Common myeloid progenitor, CD34-positive (primary cell): ENCODE results near the gene MROH7. TPM values are rescaled to one million over a fixed set of nuclear protein-coding genes. Genes with fewer than 3 reads are reported as not detected.

ENCODE experiments used
- CTCF ChIA-PET: fragments of 350-600 bp; sonication (Branson Sonifier 250); formaldehyde crosslinking; loops from one replicate; lab custom pipeline; 2021; ENCODE audit warnings: antibody characterized with exemption; lab: Charles Lee
- POLR2A ChIA-PET: fragments of 350-600 bp; sonication (Branson Sonifier 250); formaldehyde crosslinking; loops from one replicate; lab custom pipeline; 2021; ENCODE audit warnings: antibody characterized with exemption; lab: Charles Lee
- DNase-seq, 3 donors: peaks; one replicate each; pipeline versions ENCODE4 v3.0.0 to v3.0.0-alpha.2; 2013
- H3K27ac ChIP-seq, 2 experiments: 1 replicate in 1 of 2; 2 replicates in 1 of 2; pipeline ENCODE4 v1.7.0; 2013; ENCODE audit warnings: inconsistent platforms in 2 of 2, low read length in 2 of 2, mild to moderate bottlenecking in 2 of 2, low read depth in 1 of 2, moderate library complexity in 1 of 2; ENCODE audit not compliant: severe bottlenecking in 2 of 2, insufficient read depth in 1 of 2, poor library complexity in 1 of 2
- H3K27me3 ChIP-seq, 5 experiments: replicated peaks in 2 of 5; 1 replicate in 3 of 5; 2 replicates in 2 of 5; pipeline versions ENCODE4 v1.6.1 to v1.7.0; 2013; ENCODE audit warnings: low read length in 4 of 5, mild to moderate bottlenecking in 2 of 5, moderate library complexity in 2 of 5, inconsistent platforms in 1 of 5; ENCODE audit not compliant: insufficient read depth in 5 of 5, control insufficient read depth in 4 of 5
- H3K36me3 ChIP-seq, 4 experiments: 1 replicate in 2 of 4; 2 replicates in 2 of 4; pipeline versions ENCODE4 v1.6.1 to v1.7.0; 2013; ENCODE audit warnings: low read length in 3 of 4, control low read depth in 1 of 4, mild to moderate bottlenecking in 1 of 4; ENCODE audit not compliant: control insufficient read depth in 4 of 4, insufficient read depth in 4 of 4
- H3K4me1 ChIP-seq, 4 experiments: 1 replicate in 3 of 4; 2 replicates in 1 of 4; pipeline versions ENCODE4 v1.6.1 to v1.7.1; 2013; ENCODE audit warnings: low read length in 3 of 4, mild to moderate bottlenecking in 3 of 4, control low read depth in 1 of 4, inconsistent platforms in 1 of 4, moderate library complexity in 1 of 4; ENCODE audit not compliant: control insufficient read depth in 4 of 4, insufficient read depth in 4 of 4; ENCODE audit errors: control extremely low read depth in 1 of 4
- H3K4me3 ChIP-seq, 7 experiments: 1 replicate in 4 of 7; 2 replicates in 3 of 7; pipeline versions ENCODE4 v1.5.1 to v1.7.0; 2013; ENCODE audit warnings: mild to moderate bottlenecking in 7 of 7, low read length in 6 of 7, moderate library complexity in 6 of 7, inconsistent platforms in 2 of 7, low read depth in 2 of 7, control low read depth in 1 of 7; ENCODE audit not compliant: insufficient read depth in 4 of 7, control insufficient read depth in 1 of 7; ENCODE audit errors: extremely low read depth in 1 of 7
- H3K9me3 ChIP-seq, 5 experiments: 1 replicate in 4 of 5; 2 replicates in 1 of 5; pipeline versions ENCODE4 v1.6.1 to v1.7.1; 2013; ENCODE audit warnings: low read length in 4 of 5, mild to moderate bottlenecking in 2 of 5, inconsistent platforms in 1 of 5, low read depth in 1 of 5, moderate library complexity in 1 of 5; ENCODE audit not compliant: control insufficient read depth in 4 of 5, insufficient read depth in 2 of 5; ENCODE audit errors: control extremely low read depth in 1 of 5
- WGBS: methylation state at CpG from one replicate; pipeline ENCODE4 v1.1.5; 2013; ENCODE audit not compliant: insufficient coverage; 5-methylcytosine and 5-hydroxymethylcytosine counted together
- polyA plus RNA-seq: library from polyadenylated mRNA; unstranded; fragments of 120-200 nt; gene quantifications from one replicate; pipeline ENCODE4 v1.2.1, GENCODE V29; 2013

Gene MROH7
- 8.4 TPM for polyA plus RNA-seq

DNA sequence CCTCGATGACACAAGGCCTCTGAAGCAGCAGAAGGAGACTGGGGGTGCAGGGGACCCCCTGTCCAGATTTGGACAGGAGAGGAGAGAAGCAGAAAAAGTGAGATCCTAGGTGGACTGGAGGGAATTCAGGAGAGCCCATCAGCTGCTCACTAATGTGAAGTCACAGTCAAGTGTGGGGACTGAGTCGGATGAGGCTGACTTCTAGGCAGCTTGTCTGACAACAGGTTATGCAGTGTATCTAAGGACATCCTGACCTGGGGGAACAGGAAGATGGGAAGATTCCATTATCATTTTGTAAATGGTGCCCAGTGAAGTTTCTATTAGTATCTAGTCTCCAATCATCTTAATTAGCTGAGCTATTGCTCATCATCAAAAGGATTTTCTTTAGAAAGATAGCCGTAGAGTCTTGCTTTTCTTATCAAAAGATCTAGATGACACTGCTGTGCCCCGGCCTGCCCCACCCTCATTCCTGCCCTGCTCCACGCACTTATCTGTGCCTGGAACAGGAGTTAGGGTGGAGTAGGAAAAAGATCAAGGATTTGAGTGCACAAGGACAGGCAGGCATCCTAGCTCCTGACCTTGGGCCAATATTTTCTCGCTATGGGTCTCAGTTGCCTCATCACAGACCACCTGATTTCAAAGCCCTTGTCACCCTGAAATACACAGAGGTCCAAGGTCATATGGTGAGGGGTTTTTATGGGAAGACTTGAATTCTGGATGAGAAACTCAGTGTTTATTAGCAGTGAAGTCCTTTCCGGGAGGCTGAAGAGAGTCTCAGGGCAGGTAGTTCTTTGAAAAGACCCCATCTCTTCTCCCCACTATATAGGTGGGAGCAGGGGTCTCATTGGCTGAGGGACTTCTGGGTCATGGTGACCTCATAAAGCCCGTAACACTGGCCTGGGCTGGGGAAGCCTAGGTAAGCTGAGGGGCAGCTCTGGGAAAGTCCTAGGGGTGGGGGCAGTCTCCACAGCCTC is at the start of gene MROH7:
Gene MROH7, plus strand, starts transcription at position 924 of the 974 bp plus-strand sequence. CDS start 11,141 bp downstream, outside the sequence.
- Histone ChIP-seq H3K4me1 (peaks cover 0 to 2% (median 0%) of the 10 kb centered on the region in 4 experiments), H3K36me3 (peaks cover 0 to 3% (median 0%) of the 10 kb centered on the region in 4 experiments), H3K4me3 (no peak within 1 kb of the TSS), H3K27me3 (no peaks in the 10 kb centered on the region), H3K9me3 (peaks cover 0 to 26% (median 12%) of the 10 kb centered on the region in 5 experiments), H3K27ac (no peak within 1 kb of the TSS)
- no peak for DNase-seq
- POLR2A ChIA-PET, result no interaction called here
- CTCF ChIA-PET, result interaction anchor here (0.6 to 1.4 kb wide), 2 partner anchors 11 to 59 kb away, joined by 3 to 4 read pairs; no protein-coding TSS in a partner anchor
- 100% methylated on average over 7 of the region's 8 CpGs for WGBS

DNA sequence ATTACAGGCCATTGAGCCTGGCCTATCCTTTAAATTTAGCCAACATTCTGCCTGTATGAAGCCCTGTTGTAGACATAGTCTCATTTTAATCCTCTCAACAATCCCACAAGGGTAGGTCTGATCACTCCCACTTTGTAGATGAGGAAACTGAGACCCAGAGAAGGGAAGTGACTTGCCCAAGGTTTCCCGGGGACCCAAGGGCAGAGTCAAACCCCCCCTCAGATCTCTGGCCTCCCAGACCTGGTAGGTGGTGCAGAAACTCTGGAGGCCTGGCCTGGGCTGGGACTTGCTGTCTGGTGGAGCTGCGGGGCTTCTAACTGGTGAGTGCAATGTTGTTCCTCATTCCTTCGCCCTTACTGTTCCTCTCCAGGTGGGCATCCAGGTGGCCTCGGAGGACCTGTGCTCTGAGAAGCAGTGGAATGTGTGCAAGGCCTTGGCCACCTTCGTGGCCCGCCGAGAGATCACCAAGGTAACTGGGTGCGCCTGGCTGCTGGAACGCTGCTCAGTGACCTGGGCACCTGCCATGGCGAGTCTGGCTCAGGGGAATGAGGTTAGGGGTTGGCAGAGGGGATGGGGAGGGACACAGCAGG is 47.9 kb upstream of the MROH7 start:
- WGBS, result 95% methylated on average over 10 of the region's 10 CpGs
- Histone ChIP-seq H3K4me3 (no peak overlapping the region), H3K4me1 (peaks cover 0 to 21% (median 0%) of the 10 kb centered on the region in 4 experiments), H3K27ac (no peak overlapping the region), H3K36me3 (peaks cover 0 to 32% (median 12%) of the 10 kb centered on the region in 4 experiments), H3K27me3 (no peaks in the 10 kb centered on the region), H3K9me3 (no peaks in the 10 kb centered on the region)
- ChIA-PET CTCF (interaction anchor here (1.0 kb wide), 1 partner anchor 46 kb away, joined by 3 read pairs; the partner anchor contains the start of gene ACOT11), POLR2A (no interaction called here)
- DNase-seq, result no peak

GRCh38 chr1:54594463-54594862 is 47.1 kb upstream of the MROH7 start:
- CTCF ChIA-PET, result interaction anchor here (0.9 kb wide), 1 partner anchor 198 kb away, joined by 3 read pairs; no protein-coding TSS in a partner anchor
- WGBS, result 94% methylated on average over 16 of the region's 16 CpGs

DNA sequence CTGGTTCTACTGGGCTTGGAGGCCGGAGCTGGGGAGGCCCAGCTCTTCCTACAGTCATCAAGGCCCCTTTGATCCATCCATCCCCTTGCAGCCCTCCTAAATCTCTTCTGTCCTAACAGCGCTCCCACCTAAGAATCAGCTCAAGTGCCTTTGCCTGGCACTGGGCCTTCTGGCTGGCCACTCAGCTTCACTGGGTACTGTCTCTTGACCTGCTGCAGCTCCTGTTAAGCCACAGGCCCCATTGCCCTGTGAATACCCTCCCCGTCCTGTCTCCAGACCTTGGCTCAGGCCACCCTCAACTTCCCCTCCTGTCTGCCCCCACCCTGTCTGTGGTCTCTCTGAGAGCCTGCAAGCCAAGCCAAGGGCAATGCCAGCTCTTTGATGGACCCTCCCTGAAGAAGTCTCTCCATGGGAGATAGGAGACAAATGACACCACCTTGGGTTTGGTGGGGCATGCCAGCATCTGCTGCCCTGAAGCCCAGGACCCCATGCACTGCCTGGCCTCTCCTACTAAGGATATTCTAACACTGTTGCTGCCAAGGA is 45.6 kb upstream of the MROH7 start:
- no peaks in the 10 kb centered on the region for H3K27me3 ChIP-seq
- H3K9me3 ChIP-seq, result no peaks in the 10 kb centered on the region
- WGBS, result 80% methylated on average over 2 of the region's 3 CpGs
- H3K36me3 ChIP-seq, result peaks cover 0 to 42% (median 13%) of the 10 kb centered on the region in 4 experiments
- H3K4me1 ChIP-seq, result peaks cover 0 to 20% (median 0%) of the 10 kb centered on the region in 4 experiments
- H3K27ac ChIP-seq, result no peak overlapping the region
- CTCF ChIA-PET, result interaction anchor here (1.1 to 1.2 kb wide), 2 partner anchors 9 to 10 kb away, joined by 3 read pairs; no protein-coding TSS in a partner anchor
- POLR2A ChIA-PET, result interaction anchor here (0.6 to 0.7 kb wide), 3 partner anchors 29 to 280 kb away, joined by 3 to 6 read pairs (median 3); no protein-coding TSS in a partner anchor
- DNase-seq, result no peak
- H3K4me3 ChIP-seq, result no peak overlapping the region

More at GRCh38 chr1:54594463-54594862, 47.1 kb upstream of the MROH7 start:
- Histone ChIP-seq H3K27me3 (no peaks in the 10 kb centered on the region), H3K9me3 (no peaks in the 10 kb centered on the region), H3K4me1 (peaks cover 0 to 20% (median 0%) of the 10 kb centered on the region in 4 experiments), H3K36me3 (peaks cover 0 to 36% (median 12%) of the 10 kb centered on the region in 4 experiments), H3K4me3 (no peak overlapping the region), H3K27ac (no peak overlapping the region)
- POLR2A ChIA-PET, result no interaction called here
- no peak for DNase-seq

GRCh38 chr1:54596756-54597155 is 44.8 kb upstream of the MROH7 start:
- ChIA-PET POLR2A (no interaction called here), CTCF (interaction anchor here (1.1 to 1.2 kb wide), 2 partner anchors 9 to 11 kb away, joined by 3 read pairs; no protein-coding TSS in a partner anchor)
- no peak for DNase-seq
- 96% methylated on average over 3 of the region's 3 CpGs for WGBS
- no peak overlapping the region for H3K27ac ChIP-seq
- peaks cover 0 to 46% (median 18%) of the 10 kb centered on the region in 4 experiments for H3K36me3 ChIP-seq
- H3K4me3 ChIP-seq, result no peak overlapping the region
- H3K27me3 ChIP-seq, result no peaks in the 10 kb centered on the region
- peaks cover 0 to 20% (median 0%) of the 10 kb centered on the region in 4 experiments for H3K4me1 ChIP-seq
- H3K9me3 ChIP-seq, result no peaks in the 10 kb centered on the region

- Histone ChIP-seq H3K36me3 (peaks cover 2 to 46% (median 18%) of the 10 kb centered on the region in 4 experiments), H3K9me3 (no peaks in the 10 kb centered on the region), H3K27me3 (no peaks in the 10 kb centered on the region), H3K4me1 (peaks cover 0 to 20% (median 0%) of the 10 kb centered on the region in 4 experiments), H3K4me3 (no peak overlapping the region), H3K27ac (no peak overlapping the region)
- ChIA-PET POLR2A (no interaction called here), CTCF (no interaction called here)
- 100% methylated on average over 1 of the region's 3 CpGs for WGBS
- no peak for DNase-seq
Observed at GRCh38 chr1:54597455-54598030, 44.0 kb upstream of the MROH7 start.
